Measurements from ENCODE around the gene PRR16.

GRCh38 chr5:120690621-120691407, 226.7 kb downstream of the PRR16 start:
- no peak for TF ChIP-seq CTCF (IDR thresholded peaks at IDR 0.05)
- no peak for TF ChIP-seq POLR2AphosphoS5 (IDR thresholded peaks at IDR 0.05)
- TF ChIP-seq POLR2A (IDR thresholded peaks at IDR 0.05), result no peak
- TF ChIP-seq EP300 (IDR thresholded peaks at IDR 0.05), result no peak
